ENCODE data around the gene CD180.

- TF ChIP-seq CTCF (IDR thresholded peaks at IDR 0.05) = no peak
- TF ChIP-seq POLR2A (IDR thresholded peaks at IDR 0.05) = no peak
- TF ChIP-seq EP300 (IDR thresholded peaks at IDR 0.05) = no peak
- no peak for TF ChIP-seq POLR2AphosphoS5 (IDR thresholded peaks at IDR 0.05)
Observed at GRCh38 chr5:67160985-67161384, 35.6 kb downstream of the CD180 start.

All from stomach (tissue), 4 donors.